GM12878 (cell line): Measurements from ENCODE around the gene LINC00237. TPM values are rescaled to one million over a fixed set of nuclear protein-coding genes. Genes with fewer than 3 reads are reported as not detected.

Source experiments
- ATAC-seq: fragments of 200-7000 bp; cut with Tn5 transposase; 3 replicates; pipeline ENCODE4 v1.9.1; 2020; ENCODE audit warnings: mild to moderate bottlenecking, moderate library complexity
- BruUV-seq: library from RNA; stranded (reverse); fragments of 400-500 nt; replicated peaks from 2 replicates; lab custom pipeline; 2021; lab: Mats Ljungman, UMichigan
- CTCF ChIA-PET: fragments of 300-600 bp; sonication (Branson Sonifier 250); formaldehyde crosslinking; extraction: SDS; loops from one replicate; lab custom pipeline; 2021; ENCODE audit warnings: inconsistent platforms; lab: Yijun Ruan, JAX
- POLR2A ChIA-PET: fragments of 350-600 bp; formaldehyde crosslinking; extraction: SDS; loops from one replicate; lab custom pipeline; 2021; ENCODE audit warnings: inconsistent platforms; lab: Charles Lee
- RAD21 ChIA-PET: fragments of 300-600 bp; sonication (Branson Sonifier 250); formaldehyde crosslinking; loops from one replicate; lab custom pipeline; 2023; ENCODE audit warnings: antibody characterized with exemption; ENCODE audit not compliant: unreplicated experiment; lab: Charles Lee
- SMC1A ChIA-PET: fragments of 300-600 bp; sonication (Branson Sonifier 250); formaldehyde crosslinking; loops from one replicate; lab custom pipeline; 2023; ENCODE audit not compliant: unreplicated experiment, uncharacterized antibody; lab: Charles Lee
- DNase-seq: peaks from one replicate; pipeline ENCODE4 v3.0.0-alpha.2; 2011; ENCODE audit warnings: low read depth, low spot score
- FAIRE-seq: peaks from 3 replicates; lab custom pipeline; 2011; peaks lifted over from hg19 to GRCh38; lab: Jason Lieb, UNC
- H2AFZ ChIP-seq: 2 replicates; pipeline ENCODE4 v1.6.0; 2011; ENCODE audit warnings: low read depth, low read length, control low read depth; ENCODE audit not compliant: control insufficient read depth
- H3K27ac ChIP-seq: 2 replicates; pipeline ENCODE4 v1.5.1; 2011; ENCODE audit warnings: control low read depth; ENCODE audit not compliant: control insufficient read depth, insufficient read depth
- H3K27me3 ChIP-seq, 2 experiments: replicated peaks in 1 of 2; 2 replicates each; pipeline versions ENCODE4 v1.6.0 to v1.6.1; 2011; ENCODE audit warnings: low read length in 1 of 2; ENCODE audit not compliant: control insufficient read depth in 2 of 2, insufficient read depth in 2 of 2
- H3K36me3 ChIP-seq, 2 experiments: 2 replicates each; pipeline ENCODE4 v1.5.1; 2011; ENCODE audit warnings: low read length in 1 of 2; ENCODE audit not compliant: control insufficient read depth in 2 of 2, insufficient read depth in 2 of 2
- H3K4me1 ChIP-seq: 2 replicates; pipeline ENCODE4 v1.6.1; 2011; ENCODE audit warnings: mild to moderate bottlenecking, low read length, moderate library complexity, mixed read lengths; ENCODE audit not compliant: control insufficient read depth, insufficient read depth
- H3K4me2 ChIP-seq: 2 replicates; pipeline ENCODE4 v1.6.0; 2011; ENCODE audit warnings: control low read depth; ENCODE audit not compliant: control insufficient read depth, insufficient read depth
- H3K4me3 ChIP-seq: fragments of 200-600 bp; sonication (generic); 2 replicates; pipeline ENCODE4 v1.5.1; 2016
- H3K79me2 ChIP-seq: 2 replicates; pipeline ENCODE4 v1.6.0; 2011; ENCODE audit warnings: low read length; ENCODE audit not compliant: control insufficient read depth, insufficient read depth
- H3K9ac ChIP-seq: 2 replicates; pipeline ENCODE4 v1.8.0; 2011; ENCODE audit warnings: low read length, control low read depth, mixed read lengths; ENCODE audit not compliant: control insufficient read depth, insufficient read depth
- H3K9me3 ChIP-seq: replicated peaks from 3 replicates; pipeline ENCODE4 v1.5.1; 2011; ENCODE audit warnings: mild to moderate bottlenecking, low read length; ENCODE audit not compliant: control insufficient read depth, insufficient read depth
- H4K20me1 ChIP-seq: 2 replicates; pipeline ENCODE4 v1.6.0; 2011; ENCODE audit not compliant: control insufficient read depth, insufficient read depth
- BCLAF1 ChIP-seq: fragments of 450-650 bp; IDR thresholded peaks from 2 replicates; pipeline ENCODE4 v1.6.1; 2017; ENCODE audit warnings: antibody characterized with exemption, mild to moderate bottlenecking, moderate library complexity
- CUX1 ChIP-seq: IDR thresholded peaks from 2 replicates; pipeline ENCODE4 v1.6.1; 2012; ENCODE audit warnings: improper control_type of control experiment, low read depth, low read length; ENCODE audit not compliant: insufficient replicate concordance
- ELK1 ChIP-seq: IDR thresholded peaks from 2 replicates; pipeline ENCODE4 v1.6.1; 2012; ENCODE audit warnings: low read depth, low read length, improper control_type of control experiment
- ETV6 ChIP-seq, 2 experiments: fragments of 450-650 bp in 1 of 2; IDR thresholded peaks in 1 of 2; conservative IDR thresholded peaks in 1 of 2; 2 replicates each; pipeline ENCODE4 v1.6.1; 2014; ENCODE audit warnings: antibody characterized with exemption in 1 of 2, borderline replicate concordance in 1 of 2, low read depth in 1 of 2, mild to moderate bottlenecking in 1 of 2, moderate library complexity in 1 of 2
- GATAD2B ChIP-seq: fragments of 450-650 bp; conservative IDR thresholded peaks from 2 replicates; pipeline ENCODE4 v1.6.1; 2017; ENCODE audit warnings: low read depth, mild to moderate bottlenecking, moderate library complexity
- HCFC1 ChIP-seq: fragments of 150-350 bp; IDR thresholded peaks from 2 replicates; pipeline ENCODE4 v1.6.1; 2014; ENCODE audit warnings: low read length
- IRF4 ChIP-seq: IDR thresholded peaks from 2 replicates; pipeline ENCODE4 v1.6.1; 2011; ENCODE audit warnings: low read depth, low read length
- NR2F1 ChIP-seq: fragments of 450-650 bp; conservative IDR thresholded peaks from 2 replicates; pipeline ENCODE4 v1.6.1; 2017; ENCODE audit warnings: mild to moderate bottlenecking
- RELA ChIP-seq: fragments of 450-650 bp; IDR thresholded peaks from 2 replicates; pipeline ENCODE4 v1.8.0; 2014; ENCODE audit warnings: borderline replicate concordance; ENCODE audit not compliant: partially characterized antibody
- SKIL ChIP-seq: fragments of 450-650 bp; IDR thresholded peaks from 2 replicates; pipeline ENCODE4 v1.6.1; 2017; ENCODE audit warnings: mild to moderate bottlenecking, low read depth, inconsistent platforms; ENCODE audit not compliant: poor library complexity, severe bottlenecking
- STAT1 ChIP-seq: fragments of 450-650 bp; conservative IDR thresholded peaks from 2 replicates; pipeline ENCODE4 v1.6.1; 2014; ENCODE audit warnings: antibody characterized with exemption, mild to moderate bottlenecking
- WGBS: methylation state at CpG from one replicate; pipeline ENCODE4 v1.1.6; 2016; ENCODE audit warnings: low lambda C conversion rate; ENCODE audit not compliant: insufficient replicate concordance, insufficient coverage; ENCODE audit errors: missing lambda C conversion rate; 5-methylcytosine and 5-hydroxymethylcytosine counted together
- in situ Hi-C: fragments of 300-500 bp; cut with MboI; formaldehyde crosslinking; loops from 9 replicates; pipeline ENCODE4 v1.14.3; 2018; ENCODE audit warnings: mixed read lengths
- intact Hi-C: fragments of 100-400 bp; cut with micrococcal nuclease; formaldehyde crosslinking; loops from one replicate; pipeline ENCODE4 v1.14.2; 2022; ENCODE audit not compliant: unreplicated experiment
- polyA plus RNA-seq, 11 experiments: library from polyadenylated mRNA; depleted of rRNA in 4 of 11; unstranded in 6 of 11; stranded (reverse) in 5 of 11; fragments of >200 nt; fragmentation: Nextera tagmentation in 4 of 11; fragmentation: Illumina TruSeq in 1 of 11; extraction: Ambion mirVana in 4 of 11; extraction: Trizol in 1 of 11; gene quantifications; 1 replicate in 1 of 11; 2 replicates in 10 of 11; pipeline versions ENCODE4 v1.2.1 to v1.2.3, GENCODE V29; 2011 to 2016; ENCODE audit warnings: inconsistent platforms in 2 of 11, missing spikeins in 2 of 11, low read depth in 1 of 11
- total RNA-seq, 4 experiments: library from RNA; depleted of rRNA in 3 of 4; stranded (reverse); fragments of >200 nt in 3 of 4; fragmentation: Illumina TruSeq in 1 of 4; extraction: Trizol in 1 of 4; gene quantifications; 2 replicates each; pipeline versions ENCODE4 v1.2.1 to v1.2.3, GENCODE V29; 2013 to 2021

The LINC00237 gene
- total and polyA plus RNA-seq, 10 of the 15 experiments (the other 5 are each of a cell fraction or from before 2014, with no cell fraction given), result not detected

- H3K4me2 ChIP-seq, result no peak overlapping the region
- ChIA-PET SMC1A (interaction anchor here (1.6 kb wide), 1 partner anchor 21 kb away, joined by 3 read pairs; no protein-coding TSS in a partner anchor), POLR2A (no interaction called here), RAD21 (no interaction called here), CTCF (interaction anchor here (0.8 to 1.3 kb wide), 2 partner anchors 106 to 375 kb away, joined by 3 read pairs; no protein-coding TSS in a partner anchor)
- H3K4me3 ChIP-seq, result no peak overlapping the region
- no peak overlapping the region for H3K9ac ChIP-seq
- H4K20me1 ChIP-seq, result no peaks in the 10 kb centered on the region
- H3K4me1 ChIP-seq, result peaks cover 2% of the 10 kb centered on the region; the same call in 1 of the 2 replicates
- H3K36me3 ChIP-seq, result 0 out of 4 replicates have a peak, but pooled peaks cover 0 to 2% of the 10 kb centered on the region in 2 experiments
- WGBS, result 86% methylated on average over 5 of the region's 5 CpGs
- H2AFZ ChIP-seq, result no peak overlapping the region
- no peaks in the 10 kb centered on the region; the same call in 1 of the 2 replicates for H3K79me2 ChIP-seq
- no peaks in the 10 kb centered on the region for H3K27me3 ChIP-seq
- DNase-seq (no peak), FAIRE-seq (no peak), ATAC-seq (no peak)
- H3K27ac ChIP-seq, result no peak overlapping the region
- intact Hi-C loops (loop anchor here (10.0 kb wide), 1 partner anchor 175 kb away; the partner anchor contains the start of gene XRN2), in situ Hi-C loops (no loop called here)
- BruUV-seq, result no TSS peak
- H3K9me3 ChIP-seq, result no peaks in the 10 kb centered on the region
- TF ChIP-seq STAT1 (no peak), CUX1 (no peak), ETV6 (conservative IDR thresholded peaks at IDR 0.05 in 1 of 2, IDR thresholded peaks at IDR 0.05 in 1 of 2; ENCODE audit: borderline replicate concordance in 1 of 2, low read depth in 1 of 2) (no peak), HCFC1 (no peak), BCLAF1 (no peak), NR2F1 (no peak), SKIL (no peak), IRF4 (no peak), RELA (no peak), ELK1 (no peak), GATAD2B (no peak)
These were observed 23.7 kb upstream of the LINC00237 start for GRCh38 chr20:21129861-21130260.
